ENCODE measurements around the gene GRP.

DNA sequence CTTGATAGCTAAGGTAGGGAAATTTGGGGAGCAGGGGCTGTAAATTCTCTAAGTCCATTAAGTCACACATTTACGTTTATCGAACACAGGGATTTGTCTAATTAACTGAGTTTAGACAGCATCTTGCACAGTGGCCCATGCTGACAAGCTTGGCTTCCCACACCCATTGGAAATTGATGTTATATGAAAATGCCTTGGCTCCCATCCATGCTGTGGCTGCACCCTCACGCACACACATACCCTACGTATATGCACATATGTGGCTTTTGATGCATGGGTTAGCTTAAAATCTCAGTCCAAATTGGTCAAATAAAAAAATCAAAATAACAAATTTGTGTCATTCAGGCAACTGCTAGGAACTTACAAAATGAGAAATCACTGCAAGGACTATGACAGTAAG, 42.5 kb upstream of the GRP start:
- TF ChIP-seq, protein P1, sequence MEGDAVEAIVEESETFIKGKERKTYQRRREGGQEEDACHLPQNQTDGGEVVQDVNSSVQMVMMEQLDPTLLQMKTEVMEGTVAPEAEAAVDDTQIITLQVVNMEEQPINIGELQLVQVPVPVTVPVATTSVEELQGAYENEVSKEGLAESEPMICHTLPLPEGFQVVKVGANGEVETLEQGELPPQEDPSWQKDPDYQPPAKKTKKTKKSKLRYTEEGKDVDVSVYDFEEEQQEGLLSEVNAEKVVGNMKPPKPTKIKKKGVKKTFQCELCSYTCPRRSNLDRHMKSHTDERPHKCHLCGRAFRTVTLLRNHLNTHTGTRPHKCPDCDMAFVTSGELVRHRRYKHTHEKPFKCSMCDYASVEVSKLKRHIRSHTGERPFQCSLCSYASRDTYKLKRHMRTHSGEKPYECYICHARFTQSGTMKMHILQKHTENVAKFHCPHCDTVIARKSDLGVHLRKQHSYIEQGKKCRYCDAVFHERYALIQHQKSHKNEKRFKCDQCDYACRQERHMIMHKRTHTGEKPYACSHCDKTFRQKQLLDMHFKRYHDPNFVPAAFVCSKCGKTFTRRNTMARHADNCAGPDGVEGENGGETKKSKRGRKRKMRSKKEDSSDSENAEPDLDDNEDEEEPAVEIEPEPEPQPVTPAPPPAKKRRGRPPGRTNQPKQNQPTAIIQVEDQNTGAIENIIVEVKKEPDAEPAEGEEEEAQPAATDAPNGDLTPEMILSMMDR (IDR thresholded peaks at IDR 0.05), result no peak
- TF ChIP-seq POLR2A (IDR thresholded peaks at IDR 0.05), result no peak

All from thyroid gland (tissue), 4 donors.